ENCODE results near the gene FGFRL1.
A peak's percentile ranks its signal among the peaks of the same experiment; 100 is the strongest.

Gene FGFRL1

GRCh38 chr4:1009542-1010394, 1.7 kb upstream of the FGFRL1 start:
- peak; percentile 69 for DNase-seq

GRCh38 chr4:1010395-1011021, 918 bp upstream of the FGFRL1 start:
- DNase-seq = peak; percentile 49

GRCh38 chr4:1011666-1012033, 224 bp downstream of the FGFRL1 start:
- DNase-seq = no peak

- peak; percentile 37 for DNase-seq
Measured at GRCh38 chr4:1012034-1012739, 761 bp downstream of the FGFRL1 start.

GRCh38 chr4:1013225-1014073, 2.0 kb downstream of the FGFRL1 start:
- DNase-seq = no peak

GRCh38 chr4:1014291-1015167, 3.1 kb downstream of the FGFRL1 start:
- no peak for DNase-seq

GRCh38 chr4:1015179-1015578, 3.8 kb downstream of the FGFRL1 start:
- DNase-seq = no peak

- DNase-seq = no peak
Measured at GRCh38 chr4:1015746-1016145, 4.3 kb downstream of the FGFRL1 start.

GRCh38 chr4:1017211-1017610, 5.8 kb downstream of the FGFRL1 start:
- DNase-seq = no peak

GRCh38 chr4:1017706-1018105, 6.3 kb downstream of the FGFRL1 start:
- DNase-seq = no peak

GRCh38 chr4:1018147-1019020, 7.0 kb downstream of the FGFRL1 start:
- DNase-seq = no peak

- DNase-seq = no peak
Measured at GRCh38 chr4:1019320-1019719, 7.9 kb downstream of the FGFRL1 start.

- no peak for DNase-seq
Measured at GRCh38 chr4:1019729-1020470, 8.5 kb downstream of the FGFRL1 start.

GRCh38 chr4:1021386-1022050, 10.1 kb downstream of the FGFRL1 start:
- DNase-seq = no peak

GRCh38 chr4:1022051-1022738, 10.8 kb downstream of the FGFRL1 start:
- no peak for DNase-seq

GRCh38 chr4:1022739-1023066, 11.3 kb downstream of the FGFRL1 start:
- DNase-seq = no peak

- no peak for DNase-seq
Measured at GRCh38 chr4:1023075-1023640, 11.7 kb downstream of the FGFRL1 start.

GRCh38 chr4:1023895-1024740, 12.7 kb downstream of the FGFRL1 start:
- DNase-seq = no peak

Measured in activated CD4-positive, alpha-beta T cell treated with anti-CD3 and anti-CD28 coated beads, Interleukin-2, amount 50 U/mL, for 1 hour (primary cell).